Activated naive CD4-positive, alpha-beta T cell treated with Interleukin-2 at 50 U/mL for 16 hours (primary cell): ENCODE measurements around the gene AKT2.

Experiments used
- DNase-seq: peaks from one replicate; pipeline ENCODE4 v3.0.0-alpha.2; 2020

Gene AKT2

DNA sequence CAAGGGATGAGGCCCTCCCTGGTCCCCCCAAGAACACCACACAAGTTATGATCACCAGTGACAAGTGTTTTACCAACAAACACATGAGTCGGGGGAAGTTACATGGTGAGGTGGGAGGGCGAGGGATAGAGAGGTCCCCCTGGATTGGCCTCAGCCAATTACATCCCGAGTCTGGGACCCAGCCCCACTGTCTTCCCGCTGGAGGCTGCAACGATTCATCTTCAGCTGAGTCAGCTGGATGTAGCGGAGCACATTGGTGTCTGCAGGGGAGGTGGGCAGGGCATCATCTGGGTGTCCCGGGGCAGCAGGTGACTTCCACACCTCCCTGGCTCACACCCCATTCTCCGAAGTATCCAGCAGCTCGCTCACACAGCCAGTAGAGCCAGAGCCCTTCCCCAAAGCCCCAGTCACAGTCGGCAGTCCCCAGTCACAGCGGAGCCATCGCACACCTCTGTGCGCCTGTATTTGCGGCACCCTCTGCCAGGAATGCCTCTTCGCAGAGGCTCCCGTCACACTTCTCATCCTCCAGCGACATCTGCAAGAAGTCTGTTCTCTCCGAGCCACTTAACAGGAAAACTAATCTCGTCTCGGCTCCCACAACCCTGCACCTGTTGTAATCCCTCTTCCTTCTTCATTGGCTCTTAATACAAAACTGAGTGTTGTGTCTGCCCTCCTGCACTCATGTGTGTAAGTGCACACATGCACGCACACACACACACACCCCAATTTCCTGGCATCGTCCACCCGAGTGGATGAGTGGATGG is 69.0 kb downstream of the AKT2 start:
- DNase-seq: no peak

DNA sequence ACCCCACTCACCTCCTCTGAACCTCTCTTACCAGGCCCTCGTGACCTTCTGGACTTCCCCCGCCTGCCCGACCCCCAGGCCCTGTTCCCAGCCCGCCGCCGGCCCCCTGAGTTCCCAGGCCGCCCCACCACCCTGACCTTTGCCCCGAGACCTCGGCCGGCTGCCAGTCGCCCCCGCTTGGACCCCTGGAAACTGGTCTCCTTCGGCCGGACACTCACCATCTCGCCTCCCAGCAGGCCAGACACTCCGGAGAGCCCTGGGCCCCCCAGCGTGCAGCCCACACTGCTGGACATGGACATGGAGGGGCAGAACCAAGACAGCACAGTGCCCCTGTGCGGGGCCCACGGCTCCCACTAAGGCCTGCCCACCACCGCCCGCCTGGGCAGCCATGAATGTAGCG is 70.2 kb downstream of the AKT2 start:
- DNase-seq: no peak

DNA sequence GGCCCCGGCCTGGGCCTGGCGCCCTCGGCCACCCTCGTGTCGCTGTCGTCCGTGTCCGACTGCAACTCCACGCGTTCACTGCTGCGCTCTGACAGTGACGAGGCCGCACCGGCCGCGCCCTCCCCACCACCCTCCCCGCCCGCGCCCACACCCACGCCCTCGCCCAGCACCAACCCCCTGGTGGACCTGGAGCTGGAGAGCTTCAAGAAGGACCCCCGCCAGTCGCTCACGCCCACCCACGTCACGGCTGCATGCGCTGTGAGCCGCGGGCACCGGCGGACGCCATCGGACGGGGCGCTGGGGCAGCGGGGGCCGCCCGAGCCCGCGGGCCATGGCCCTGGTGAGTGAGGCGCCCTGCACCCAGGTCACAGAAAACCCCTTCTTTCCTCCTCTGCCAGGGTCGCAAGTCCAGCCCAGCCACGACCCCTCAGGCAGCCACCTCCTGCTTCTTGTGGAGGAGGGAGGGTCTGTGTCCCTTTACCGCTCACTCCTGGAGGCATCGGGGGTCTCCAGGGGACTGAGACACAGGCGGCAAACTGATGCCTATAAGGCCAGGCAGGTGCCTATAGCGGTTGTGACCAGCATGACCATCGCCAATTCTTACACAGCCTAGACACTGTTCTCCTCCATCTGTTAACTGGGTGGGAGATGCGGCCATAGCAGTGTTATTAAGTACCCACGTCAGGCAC is 71.1 kb downstream of the AKT2 start:
- no peak for DNase-seq

DNA sequence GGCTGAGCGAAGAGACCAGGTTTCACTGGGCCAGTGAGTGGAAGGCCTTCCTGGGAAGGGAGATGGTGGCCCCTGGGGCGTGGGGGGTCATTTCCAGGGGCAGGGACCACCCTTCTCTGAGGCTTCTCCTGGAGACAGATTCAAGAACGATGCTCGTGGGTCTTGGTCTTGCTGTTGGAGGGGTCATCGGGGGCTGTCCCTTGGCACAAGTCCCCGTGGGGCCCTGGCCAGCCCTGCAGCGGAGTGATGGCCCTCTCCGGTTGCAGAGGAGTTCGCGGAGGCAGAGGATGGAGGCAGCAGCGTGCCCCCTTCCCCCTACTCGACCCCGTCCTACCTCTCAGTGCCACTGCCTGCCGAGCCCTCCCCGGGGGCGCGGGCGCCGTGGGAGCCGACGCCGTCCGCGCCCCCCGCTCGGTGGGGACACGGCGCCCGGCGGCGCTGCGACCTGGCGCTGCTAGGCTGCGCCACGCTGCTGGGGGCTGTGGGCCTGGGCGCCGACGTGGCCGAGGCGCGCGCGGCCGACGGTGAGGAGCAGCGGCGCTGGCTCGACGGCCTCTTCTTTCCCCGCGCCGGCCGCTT is 71.8 kb downstream of the AKT2 start:
- no peak for DNase-seq

DNA sequence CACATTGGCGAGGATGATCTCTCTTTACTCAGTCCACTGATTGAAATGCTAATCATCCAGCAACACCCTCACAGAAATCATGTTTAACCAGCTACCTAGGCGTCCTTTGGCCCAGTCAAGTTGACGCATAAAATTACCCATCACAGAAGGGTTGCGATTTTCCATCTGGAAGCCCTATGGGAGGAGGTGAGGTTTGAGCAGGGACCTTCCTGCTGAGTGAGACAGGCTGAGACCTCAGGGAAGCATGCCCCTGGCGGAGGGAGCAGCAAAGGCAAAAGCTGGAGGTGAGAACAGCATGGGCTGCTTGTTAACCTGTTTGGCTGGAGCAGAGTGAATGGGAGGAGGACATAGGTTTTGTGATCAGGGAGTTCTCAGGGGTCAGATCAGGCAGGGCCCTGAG is 74.3 kb downstream of the AKT2 start:
- DNase-seq: no peak

DNA sequence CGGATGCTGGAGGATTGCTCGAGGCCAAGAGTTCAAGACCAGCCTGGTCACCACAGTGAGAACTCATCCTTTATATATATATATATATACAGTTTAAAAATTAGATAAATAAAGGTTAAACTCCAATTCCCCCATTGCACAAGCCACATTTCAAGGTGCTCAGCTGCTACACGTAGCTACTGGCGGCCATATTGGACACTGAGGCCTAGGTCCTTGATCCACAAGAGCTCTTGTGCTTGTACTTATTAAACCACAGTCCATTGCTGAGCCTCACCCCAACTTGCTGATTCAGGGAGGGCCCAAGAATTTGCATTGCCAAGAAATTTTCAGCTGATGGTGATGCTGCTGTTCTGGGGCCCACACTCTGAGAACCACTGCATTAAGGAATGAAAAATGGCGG is 76.5 kb downstream of the AKT2 start:
- DNase-seq: no peak

DNA sequence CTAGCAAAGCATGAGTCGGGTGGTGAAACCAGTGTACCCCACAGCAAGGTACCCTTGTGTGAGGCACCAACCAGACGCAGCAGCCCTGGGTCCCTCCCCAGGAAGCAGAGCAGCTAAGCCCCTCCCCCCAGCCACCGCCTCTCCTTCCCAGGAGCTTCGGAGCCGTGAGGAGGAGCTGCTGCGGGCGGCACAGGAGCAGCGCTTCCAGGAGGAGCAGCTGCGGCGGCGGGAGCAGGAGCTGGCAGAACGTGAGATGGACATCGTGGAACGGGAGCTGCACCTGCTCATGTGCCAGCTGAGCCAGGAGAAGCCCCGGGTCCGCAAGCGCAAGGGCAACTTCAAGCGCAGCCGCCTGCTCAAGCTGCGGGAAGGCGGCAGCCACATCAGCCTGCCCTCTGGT is 79.4 kb downstream of the AKT2 start:
- no peak for DNase-seq

DNA sequence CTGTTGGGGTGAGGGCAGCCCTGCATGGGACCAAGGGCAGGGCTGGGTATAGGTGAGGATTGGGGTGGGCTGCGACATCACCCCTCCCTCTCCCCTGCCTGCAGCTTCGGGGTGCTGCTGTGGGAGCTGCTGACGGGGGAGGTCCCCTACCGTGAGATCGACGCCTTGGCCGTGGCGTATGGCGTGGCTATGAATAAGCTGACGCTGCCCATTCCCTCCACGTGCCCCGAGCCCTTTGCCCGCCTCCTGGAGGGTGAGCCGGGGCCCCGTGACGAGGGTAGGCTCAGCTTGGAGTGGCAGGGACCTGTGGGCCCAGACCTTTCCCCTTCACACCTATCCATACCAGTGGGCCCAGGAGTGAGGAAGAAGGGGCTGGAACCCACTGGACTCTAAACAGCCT is 80.8 kb downstream of the AKT2 start:
- no peak for DNase-seq

DNA sequence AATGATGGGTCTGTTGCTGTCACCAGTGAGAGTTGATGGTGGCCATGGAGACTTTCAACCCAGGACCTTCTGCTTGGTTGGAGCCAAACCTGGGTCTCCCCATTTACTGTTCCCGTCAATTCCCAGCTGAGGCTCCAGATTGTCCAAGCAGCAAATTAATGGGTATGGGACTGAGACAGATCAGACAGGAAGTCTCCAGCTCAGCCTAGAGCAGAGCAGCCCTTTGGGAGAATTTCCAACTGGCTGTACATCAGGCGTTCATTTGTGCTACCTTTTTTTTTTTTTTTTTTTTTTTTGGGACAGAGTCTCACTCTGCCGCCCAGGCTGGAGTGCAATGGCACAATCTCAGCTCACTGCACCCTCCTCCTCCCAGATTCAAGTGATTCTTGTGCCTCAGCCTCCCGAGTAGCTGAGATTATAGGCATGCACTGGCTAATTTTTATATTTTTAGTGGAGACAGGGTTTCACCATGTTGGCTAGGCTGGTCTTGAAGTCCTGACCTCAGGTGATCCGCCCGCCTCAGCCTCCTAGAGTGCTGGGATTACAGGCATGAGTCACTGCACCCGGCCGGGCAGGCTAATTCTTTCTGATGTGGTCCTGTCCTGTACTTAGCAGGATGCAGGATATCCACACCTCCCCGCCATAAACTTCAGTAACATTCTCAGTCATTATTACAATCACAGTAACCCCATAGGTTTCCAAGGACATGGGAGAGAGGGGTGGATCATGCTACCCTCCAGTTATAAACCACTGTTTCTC is 84.6 kb downstream of the AKT2 start:
- no peak for DNase-seq

DNA sequence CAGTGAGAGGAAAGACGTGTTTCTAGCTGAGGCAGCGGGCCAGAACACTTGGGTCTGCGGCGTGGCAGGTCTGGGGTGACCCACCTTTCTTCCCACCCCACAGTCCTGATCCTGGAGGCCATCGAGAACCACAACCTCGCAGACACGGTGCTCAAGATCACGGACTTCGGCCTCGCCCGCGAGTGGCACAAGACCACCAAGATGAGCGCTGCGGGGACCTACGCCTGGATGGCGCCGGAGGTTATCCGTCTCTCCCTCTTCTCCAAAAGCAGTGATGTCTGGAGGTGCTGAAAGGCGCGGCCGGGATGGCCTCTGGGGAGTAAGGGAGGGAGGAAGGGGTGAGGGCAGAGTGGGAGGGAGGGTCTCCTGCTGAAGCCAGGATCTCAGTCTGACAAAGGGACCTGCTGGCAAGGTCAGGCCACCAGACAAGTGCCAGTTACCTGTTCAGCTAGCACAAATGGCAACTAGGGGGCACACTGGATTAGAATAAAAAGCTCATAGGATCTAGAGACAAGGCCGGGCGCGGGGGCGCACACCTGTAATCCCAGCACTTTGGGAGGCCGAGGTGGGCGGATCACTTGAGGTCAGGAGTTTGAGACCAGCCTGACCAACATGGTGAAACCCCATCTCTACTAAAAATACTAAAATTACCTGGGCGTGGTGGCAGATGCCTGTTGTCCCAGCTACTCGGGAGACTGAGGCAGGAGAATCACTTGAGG is 86.7 kb downstream of the AKT2 start:
- no peak for DNase-seq

DNA sequence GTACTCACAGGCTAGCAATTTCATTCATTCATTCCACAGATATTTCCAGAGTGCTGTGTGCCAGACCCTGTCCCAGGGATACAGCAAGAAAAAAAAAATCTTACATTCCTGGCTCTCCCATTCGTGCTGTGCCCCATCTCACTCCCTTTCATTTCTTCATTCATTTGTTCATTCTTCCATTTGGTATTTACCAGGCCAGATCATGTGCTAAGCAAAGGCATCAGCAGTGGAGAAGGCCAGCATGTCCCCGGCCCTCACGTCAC is 91.6 kb downstream of the AKT2 start:
- DNase-seq: no peak

DNA sequence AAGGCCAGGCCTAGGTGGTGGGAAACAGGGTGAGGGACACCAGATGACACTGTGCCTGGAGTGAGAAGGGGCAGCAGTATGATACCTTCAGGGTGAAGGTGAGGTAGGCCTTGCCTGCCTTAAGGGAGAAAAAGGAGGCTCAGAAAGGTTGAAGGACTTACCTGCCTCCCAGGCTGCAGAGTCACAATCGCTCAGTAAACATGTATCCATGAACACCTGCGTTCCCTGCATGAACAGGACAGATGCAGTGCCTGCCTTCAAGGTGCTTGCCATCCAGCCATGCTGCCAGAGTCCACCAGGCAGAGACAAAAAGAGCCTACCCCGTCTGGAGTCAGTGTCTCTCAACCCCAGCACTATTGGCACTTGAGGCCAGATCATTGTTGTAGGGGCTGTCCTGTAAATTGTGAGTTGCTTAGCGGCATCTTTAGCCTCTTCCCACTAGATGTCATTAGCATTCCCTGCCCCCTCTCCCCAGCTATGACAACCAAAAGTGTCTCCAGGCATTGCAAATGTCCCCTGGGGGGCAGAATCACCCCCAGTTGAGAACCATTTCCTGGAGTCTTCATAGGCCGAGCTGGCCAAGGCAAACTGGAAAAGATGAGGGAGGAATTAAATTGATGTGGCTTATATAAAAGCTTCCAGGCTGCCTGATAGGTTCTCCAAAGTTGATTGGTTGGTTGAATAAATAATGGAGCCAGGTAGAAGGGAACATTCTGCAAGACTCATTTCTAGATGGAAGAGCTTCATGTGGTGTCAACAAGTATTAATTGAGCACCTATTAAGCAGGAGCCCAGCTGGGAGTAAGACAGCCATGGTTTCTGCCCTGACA is 92.2 kb downstream of the AKT2 start:
- DNase-seq: no peak

DNA sequence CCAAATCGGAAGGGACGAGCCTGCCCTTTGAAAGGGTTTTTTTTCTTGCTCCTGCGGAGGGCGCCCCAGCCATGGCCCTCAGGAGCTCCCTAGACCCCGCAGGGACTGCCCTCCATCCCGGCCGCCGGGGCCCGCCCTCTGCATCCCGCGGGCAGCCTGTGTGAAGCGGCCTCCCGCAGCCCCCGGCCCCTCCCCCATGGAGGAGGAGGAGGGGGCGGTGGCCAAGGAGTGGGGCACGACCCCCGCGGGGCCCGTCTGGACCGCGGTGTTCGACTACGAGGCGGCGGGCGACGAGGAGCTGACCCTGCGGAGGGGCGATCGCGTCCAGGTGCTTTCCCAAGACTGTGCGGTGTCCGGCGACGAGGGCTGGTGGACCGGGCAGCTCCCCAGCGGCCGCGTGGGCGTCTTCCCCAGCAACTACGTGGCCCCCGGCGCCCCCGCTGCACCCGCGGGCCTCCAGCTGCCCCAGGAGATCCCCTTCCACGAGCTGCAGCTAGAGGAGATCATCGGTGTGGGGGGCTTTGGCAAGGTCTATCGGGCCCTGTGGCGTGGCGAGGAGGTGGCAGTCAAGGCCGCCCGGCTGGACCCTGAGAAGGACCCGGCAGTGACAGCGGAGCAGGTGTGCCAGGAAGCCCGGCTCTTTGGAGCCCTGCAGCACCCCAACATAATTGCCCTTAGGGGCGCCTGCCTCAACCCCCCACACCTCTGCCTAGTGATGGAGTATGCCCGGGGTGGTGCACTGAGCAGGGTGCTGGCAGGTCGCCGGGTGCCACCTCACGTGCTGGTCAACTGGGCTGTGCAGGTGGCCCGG is 93.1 kb downstream of the AKT2 start:
- peak; percentile 4 for DNase-seq

DNA sequence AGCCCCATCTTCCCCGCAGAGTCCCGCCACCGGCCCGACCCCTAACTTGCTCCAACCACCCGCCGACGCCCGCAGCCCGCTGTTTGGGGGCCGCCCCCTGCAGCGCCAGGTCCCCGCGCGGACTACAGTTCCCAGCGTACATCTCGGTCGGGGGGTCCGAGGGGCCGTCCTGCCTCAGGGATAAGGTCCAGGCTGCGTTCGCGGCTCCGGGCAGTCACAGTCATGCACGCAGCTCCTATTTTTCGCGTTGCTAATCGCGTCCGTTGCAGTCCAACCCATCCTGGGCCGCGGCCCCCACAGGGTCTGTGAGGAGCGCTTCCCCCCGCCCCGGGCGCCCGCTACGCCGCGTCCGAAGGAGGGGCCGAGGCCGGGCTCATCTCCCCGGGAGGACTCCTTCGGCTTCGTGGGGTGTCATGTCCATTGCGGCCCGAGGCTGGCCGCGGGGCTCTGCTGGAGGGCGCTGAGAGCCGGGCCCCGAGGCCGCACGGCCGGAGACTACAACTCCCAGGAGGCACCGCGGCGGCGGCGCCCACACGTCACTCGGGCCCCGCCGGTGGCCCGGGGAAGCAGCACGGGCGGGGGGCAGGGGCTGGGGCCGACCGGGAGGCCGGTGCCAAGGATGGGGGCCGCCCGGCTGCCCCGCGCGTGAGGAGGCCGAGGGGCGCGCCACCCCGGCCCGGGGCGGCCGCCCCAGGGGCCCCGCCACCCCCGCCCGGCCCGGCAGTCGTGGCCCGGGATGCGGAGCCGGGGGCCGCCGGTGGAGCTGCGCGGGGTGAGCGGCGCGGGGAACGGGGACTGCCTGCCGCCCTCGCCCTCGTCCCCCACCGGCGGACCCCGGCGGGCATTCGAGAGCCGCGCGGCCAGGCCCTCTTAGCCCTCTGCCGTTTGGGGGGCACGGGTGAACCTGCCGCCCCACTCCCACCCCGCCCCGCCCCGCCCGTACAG is 94.0 kb downstream of the AKT2 start, which contains the start of gene MAP3K10:
Gene MAP3K10, plus strand, starts transcription at position 536 of the 945 bp plus-strand sequence. CDS start 606 bp downstream, outside the sequence.
- peak; percentile 82 for DNase-seq

DNA sequence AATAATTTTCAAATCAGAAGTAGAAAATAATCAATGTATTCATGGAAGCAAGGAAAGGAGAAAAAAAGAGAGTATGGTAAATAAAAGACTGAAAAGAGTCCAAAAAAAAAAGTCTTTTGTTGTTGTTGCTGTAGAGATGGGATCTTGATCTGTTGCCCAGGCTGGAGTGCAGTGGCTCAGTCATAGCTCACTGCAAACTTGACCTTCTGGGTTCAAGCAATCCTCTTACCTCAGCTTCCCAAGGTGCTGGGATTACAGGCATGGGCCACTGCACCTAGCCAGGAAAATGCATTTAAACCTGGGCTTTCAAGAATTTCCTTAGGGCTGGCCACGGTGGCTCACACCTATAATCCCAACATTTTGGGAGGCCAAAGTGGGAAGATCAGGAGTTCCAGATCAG is 100.9 kb downstream of the AKT2 start:
- no peak for DNase-seq
